ENCODE measurements around the gene POLR3F.

The POLR3F gene

GRCh38 chr20:18430172-18430826 lies 36.9 kb upstream of the POLR3F start:
- no peaks in the 10 kb centered on the region for H3K4me1 ChIP-seq
- H3K79me2 ChIP-seq = no peaks in the 10 kb centered on the region
- no peaks in the 10 kb centered on the region for H3K27me3 ChIP-seq (ENCODE audit: control insufficient read depth, insufficient read depth, low read length)
- TF ChIP-seq CTCF (IDR thresholded peaks at IDR 0.05) = no peak
- no peaks in the 10 kb centered on the region for H3K36me3 ChIP-seq (ENCODE audit: control insufficient read depth, insufficient read depth, low read length)
- no peak overlapping the region for H2AFZ ChIP-seq
- H3K9me3 ChIP-seq (ENCODE audit: control insufficient read depth, low read length) = no peaks in the 10 kb centered on the region
- no peak overlapping the region for H3K27ac ChIP-seq
- H3K9ac ChIP-seq = no peak overlapping the region
- no peak overlapping the region for H3K4me2 ChIP-seq (ENCODE audit: low read length)
- H3K4me3 ChIP-seq (ENCODE audit: low read depth, low read length) = no peak overlapping the region

GRCh38 chr20:18431206-18431605 lies 36.0 kb upstream of the POLR3F start:
- no peak overlapping the region for H3K9ac ChIP-seq

GRCh38 chr20:18436847-18437246 lies 30.3 kb upstream of the POLR3F start:
- Histone ChIP-seq H3K9ac (no peak overlapping the region), H3K79me2 (no peaks in the 10 kb centered on the region), H3K4me2 (ENCODE audit: low read length) (no peak overlapping the region), H3K4me1 (no peaks in the 10 kb centered on the region), H2AFZ (no peak overlapping the region), H3K4me3 (ENCODE audit: low read depth, low read length) (no peak overlapping the region), H3K36me3 (ENCODE audit: control insufficient read depth, insufficient read depth, low read length) (no peaks in the 10 kb centered on the region), H3K27me3 (ENCODE audit: control insufficient read depth, insufficient read depth, low read length) (no peaks in the 10 kb centered on the region), H3K27ac (no peak overlapping the region), H3K9me3 (ENCODE audit: control insufficient read depth, low read length) (no peaks in the 10 kb centered on the region)
- TF ChIP-seq CTCF (IDR thresholded peaks at IDR 0.05) = no peak

More at GRCh38 chr20:18431206-18431605, 36.0 kb upstream of the POLR3F start:
- Histone ChIP-seq H3K79me2 (no peaks in the 10 kb centered on the region), H3K4me3 (ENCODE audit: low read depth, low read length) (no peak overlapping the region), H3K9me3 (ENCODE audit: control insufficient read depth, low read length) (no peaks in the 10 kb centered on the region), H3K27me3 (ENCODE audit: control insufficient read depth, insufficient read depth, low read length) (no peaks in the 10 kb centered on the region), H3K4me1 (no peaks in the 10 kb centered on the region), H3K36me3 (ENCODE audit: control insufficient read depth, insufficient read depth, low read length) (no peaks in the 10 kb centered on the region), H3K27ac (no peak overlapping the region), H3K4me2 (ENCODE audit: low read length) (no peak overlapping the region), H2AFZ (no peak overlapping the region)
- no peak for TF ChIP-seq CTCF (IDR thresholded peaks at IDR 0.05)

GRCh38 chr20:18440403-18440802 lies 26.8 kb upstream of the POLR3F start:
- Histone ChIP-seq H3K9me3 (ENCODE audit: control insufficient read depth, low read length) (no peaks in the 10 kb centered on the region), H3K27ac (no peak overlapping the region), H3K36me3 (ENCODE audit: control insufficient read depth, insufficient read depth, low read length) (no peaks in the 10 kb centered on the region), H2AFZ (no peak overlapping the region), H3K4me3 (ENCODE audit: low read depth, low read length) (no peak overlapping the region), H3K9ac (no peak overlapping the region), H3K4me2 (ENCODE audit: low read length) (no peak overlapping the region), H3K79me2 (no peaks in the 10 kb centered on the region), H3K27me3 (ENCODE audit: control insufficient read depth, insufficient read depth, low read length) (no peaks in the 10 kb centered on the region), H3K4me1 (no peaks in the 10 kb centered on the region)
- no peak for TF ChIP-seq CTCF (IDR thresholded peaks at IDR 0.05)

- H3K27ac ChIP-seq = no peak overlapping the region
- no peaks in the 10 kb centered on the region for H3K9me3 ChIP-seq (ENCODE audit: control insufficient read depth, low read length)
- H3K79me2 ChIP-seq = no peaks in the 10 kb centered on the region
- H3K4me3 ChIP-seq (ENCODE audit: low read depth, low read length) = no peak overlapping the region
- no peak overlapping the region for H2AFZ ChIP-seq
- H3K9ac ChIP-seq = no peak overlapping the region
- no peak for TF ChIP-seq CTCF (IDR thresholded peaks at IDR 0.05)
- H3K36me3 ChIP-seq (ENCODE audit: control insufficient read depth, insufficient read depth, low read length) = no peaks in the 10 kb centered on the region
- H3K27me3 ChIP-seq (ENCODE audit: control insufficient read depth, insufficient read depth, low read length) = no peaks in the 10 kb centered on the region
- H3K4me2 ChIP-seq (ENCODE audit: low read length) = no peak overlapping the region
- no peaks in the 10 kb centered on the region for H3K4me1 ChIP-seq
These were observed 23.3 kb upstream of the POLR3F start for GRCh38 chr20:18443886-18444285.
